ENCODE measurements around the gene CCNO.

CCNO gene

DNA sequence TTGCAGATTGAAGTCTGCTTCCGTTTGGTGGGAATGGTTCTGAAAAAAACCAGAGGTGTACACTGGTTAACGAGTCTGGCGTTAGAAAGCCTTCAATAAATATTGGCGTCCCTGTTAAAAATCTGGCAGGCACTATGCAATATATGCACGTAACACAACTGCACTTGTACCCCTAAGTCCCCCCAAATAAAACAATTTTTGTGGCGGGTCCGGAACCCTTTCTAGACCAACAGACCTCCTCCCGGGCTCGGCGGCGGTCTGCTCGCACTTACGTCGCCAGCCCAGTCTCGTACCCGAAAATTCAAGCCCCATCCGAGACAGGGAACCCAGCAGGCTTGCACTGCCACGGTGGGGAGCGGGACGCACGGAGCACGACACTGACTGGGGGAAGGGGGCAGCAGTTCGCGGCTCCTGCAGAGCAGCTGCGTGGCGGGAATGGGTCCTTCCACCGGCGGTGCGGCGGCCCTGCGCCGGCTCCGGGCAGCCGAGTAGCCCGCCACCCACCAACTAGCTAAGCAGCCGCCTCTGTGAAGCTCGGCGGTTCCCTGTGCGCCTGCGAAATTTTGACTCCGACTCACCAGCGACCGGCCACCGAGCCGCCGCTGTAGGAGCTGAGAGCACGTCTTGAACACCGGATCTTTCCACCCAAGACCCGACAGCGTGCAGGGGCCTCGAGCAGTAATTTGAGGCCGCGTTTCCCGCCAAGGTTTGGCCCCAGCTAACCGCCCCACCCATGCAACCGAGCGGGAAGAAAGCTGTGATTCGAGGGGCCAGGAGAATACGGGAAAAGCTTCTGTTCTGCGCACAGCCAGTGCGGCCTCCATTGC lies 10.2 kb downstream of the CCNO start:
- DNase-seq (ENCODE audit: low spot score): no peak

DNA sequence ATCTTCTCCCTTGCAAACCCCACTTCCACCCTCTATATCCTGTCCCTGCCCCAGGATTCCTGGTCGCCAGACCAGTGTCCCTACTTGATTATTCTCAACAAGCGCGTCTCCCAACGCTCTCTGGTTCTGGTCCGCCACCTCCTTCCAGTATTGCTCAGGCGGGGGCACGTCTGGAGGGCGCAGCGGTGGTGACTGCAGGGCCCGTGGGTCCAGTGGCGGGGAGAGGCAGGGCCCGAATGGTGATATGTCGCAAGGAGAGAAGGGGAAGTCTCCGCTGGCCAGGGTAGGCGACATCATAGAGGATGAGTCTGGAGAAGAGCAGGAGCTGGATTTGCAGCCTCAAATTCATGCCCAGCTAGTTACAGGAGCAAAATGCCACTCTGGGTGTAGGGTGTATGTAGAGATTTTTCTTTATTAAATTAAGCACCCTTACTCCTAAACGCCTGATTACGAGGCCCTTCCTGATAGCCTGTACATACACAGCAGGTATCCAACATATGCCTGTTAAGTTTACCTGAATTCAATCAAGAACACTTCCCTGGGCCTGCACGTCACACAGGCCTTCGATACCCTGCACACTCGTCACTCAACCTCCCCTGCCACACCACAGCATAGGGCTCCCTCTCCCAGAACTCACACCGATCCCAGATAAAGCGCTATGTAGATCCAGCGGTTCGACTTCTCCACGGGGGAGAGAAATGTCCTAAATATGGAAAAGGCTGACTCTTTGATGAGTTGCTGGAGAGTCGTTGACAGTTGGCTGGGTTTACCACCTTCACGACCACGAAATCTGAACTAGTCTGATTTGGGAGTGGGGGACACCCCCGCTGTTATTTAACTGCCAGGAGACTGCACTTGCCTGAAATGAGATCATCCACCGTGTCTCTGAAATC lies 11.1 kb downstream of the CCNO start:
- DNase-seq (ENCODE audit: low spot score): no peak

DNA sequence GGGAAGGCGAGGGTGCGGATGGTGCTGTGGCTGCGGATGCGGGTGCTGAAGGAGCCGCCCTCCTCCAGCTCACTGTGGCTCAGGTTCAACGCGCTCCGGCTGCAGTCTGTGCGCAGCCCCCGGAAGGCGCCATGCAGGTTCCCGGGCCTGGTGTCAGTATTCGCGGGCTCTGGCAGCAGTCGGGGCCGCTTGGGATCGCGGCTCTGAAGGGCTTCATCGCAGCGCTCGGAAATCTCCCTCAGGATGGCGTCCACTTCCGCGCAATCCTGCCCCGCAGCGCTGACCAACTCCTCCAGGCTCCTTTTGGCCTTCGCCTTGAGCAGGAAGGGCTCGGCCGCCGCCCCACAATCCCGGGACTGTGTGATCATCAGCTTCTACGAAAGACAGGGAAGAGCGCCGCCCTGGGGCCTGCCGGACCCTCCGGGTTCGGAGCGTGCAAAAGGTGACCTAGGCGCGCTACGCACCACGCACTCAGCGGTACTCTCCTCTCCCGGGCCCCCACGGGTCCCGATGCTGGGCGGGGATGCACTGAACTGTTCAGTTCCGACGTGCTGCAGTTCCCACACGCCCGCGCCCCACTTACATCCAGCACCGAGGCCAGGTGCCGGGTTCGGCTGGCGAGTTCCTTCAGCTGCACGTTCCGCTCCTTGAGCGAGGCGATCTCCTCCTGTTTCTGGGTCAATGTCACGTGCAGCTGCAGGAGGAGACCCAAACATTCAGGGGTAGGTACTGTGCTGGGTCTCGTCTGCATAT lies 12.8 kb downstream of the CCNO start:
- DNase-seq (ENCODE audit: low spot score): no peak

DNA sequence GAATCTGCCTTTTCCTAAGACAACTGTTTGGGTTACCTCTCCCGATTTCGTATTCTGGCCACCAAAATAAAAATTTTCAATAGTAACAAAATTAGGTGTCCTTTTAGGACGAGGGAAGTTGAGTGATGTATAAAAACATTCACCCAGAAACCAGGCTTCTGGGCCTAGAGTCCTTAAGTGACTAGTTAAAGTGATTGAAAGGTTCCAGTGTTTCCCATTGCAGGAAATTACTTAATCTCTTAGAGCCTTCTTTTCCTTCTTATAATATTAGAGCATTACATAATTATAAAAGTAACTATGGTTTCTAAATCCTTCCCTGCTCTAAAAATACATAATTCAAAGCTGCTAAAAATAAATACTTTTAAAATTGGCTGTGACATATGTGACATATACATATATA lies 13.6 kb downstream of the CCNO start:
- no peak for DNase-seq (ENCODE audit: low spot score)

DNA sequence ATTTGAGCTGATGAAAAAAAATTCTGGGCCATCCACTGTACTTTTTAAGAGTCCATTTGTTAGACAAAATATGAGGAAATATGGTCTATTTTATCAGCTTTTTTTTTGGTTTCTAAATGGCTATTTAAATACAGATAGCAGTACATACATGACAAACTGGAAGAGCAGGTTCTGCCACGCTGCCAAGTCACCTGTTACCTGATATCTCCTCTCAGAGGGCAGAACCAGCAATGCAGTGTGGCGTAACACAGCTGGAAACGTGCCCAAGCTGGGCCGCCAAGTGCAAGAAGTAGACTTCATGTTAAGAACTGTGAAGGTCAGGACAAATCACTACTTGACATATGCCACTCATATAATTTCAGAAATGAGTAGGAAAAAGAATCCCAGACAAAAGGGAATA lies 14.4 kb downstream of the CCNO start:
- no peak for DNase-seq (ENCODE audit: low spot score)

DNA sequence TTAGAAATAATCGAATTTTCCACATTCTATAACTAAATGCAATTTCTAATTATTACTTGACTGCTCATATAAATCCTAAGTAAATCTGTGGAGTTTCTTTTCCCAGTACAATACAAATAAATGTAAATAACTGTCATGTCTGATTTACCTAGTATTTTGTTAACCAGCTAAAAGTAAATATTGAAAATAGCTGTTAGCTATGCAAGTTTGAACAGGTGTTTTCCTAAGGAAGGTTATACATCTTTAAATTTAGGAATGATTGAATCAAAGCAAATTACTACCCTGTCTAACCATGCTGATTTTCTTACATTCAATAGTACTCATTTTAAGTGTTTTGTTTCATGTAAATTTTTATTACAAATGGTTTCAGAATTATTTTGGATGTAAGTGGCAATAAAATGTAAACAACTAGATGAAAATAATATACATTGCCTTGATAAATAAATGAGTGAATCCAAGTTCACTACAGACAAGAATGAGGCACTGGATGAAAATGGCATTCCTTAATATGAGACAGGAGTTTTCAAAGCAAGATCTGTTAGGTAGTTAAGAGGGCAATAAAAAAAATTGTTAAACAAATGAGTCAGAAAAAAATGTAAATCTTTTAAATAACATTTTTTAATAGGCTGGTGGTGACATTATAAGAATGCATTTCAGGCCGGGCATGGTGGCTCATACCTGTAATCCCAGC lies 22.1 kb downstream of the CCNO start:
- no peak for DNase-seq (ENCODE audit: low spot score)

DNA sequence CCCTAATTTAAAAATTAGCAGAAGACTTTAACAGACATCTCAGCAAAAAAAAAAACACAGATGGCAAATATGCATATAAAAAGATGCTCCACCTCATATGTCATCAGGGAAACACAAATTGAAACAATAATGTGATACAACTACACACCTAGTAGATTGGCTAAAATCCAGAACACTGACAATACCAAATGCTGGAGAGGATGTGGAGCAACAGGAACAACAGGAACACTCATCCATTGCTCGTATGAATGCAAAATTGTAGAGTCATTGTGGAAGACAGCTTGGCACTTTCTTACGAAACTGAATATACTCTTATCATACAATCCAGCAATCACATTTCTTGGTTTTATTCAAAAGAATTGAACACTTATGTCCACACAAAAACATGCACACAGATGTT lies 28.4 kb downstream of the CCNO start:
- DNase-seq (ENCODE audit: low spot score): no peak

DNA sequence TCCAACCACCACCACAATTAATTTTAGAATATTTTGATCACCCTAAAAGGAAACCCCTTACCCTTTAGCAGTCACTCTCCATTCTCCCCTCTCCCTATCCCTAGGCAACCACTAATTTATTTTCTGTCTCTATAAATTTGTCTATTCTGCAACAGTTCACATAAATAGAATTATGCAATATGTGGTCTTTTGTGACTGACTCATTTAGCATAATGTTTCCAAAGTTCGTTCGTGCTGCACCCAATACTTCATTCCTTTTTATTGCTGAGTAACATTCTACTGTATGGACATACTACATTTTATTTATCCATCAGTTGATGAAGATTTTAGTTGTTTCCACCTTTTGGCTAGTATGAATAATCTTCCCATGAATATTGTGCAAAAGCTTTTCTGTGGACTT lies 42.2 kb downstream of the CCNO start:
- no peak for DNase-seq (ENCODE audit: low spot score)

DNA sequence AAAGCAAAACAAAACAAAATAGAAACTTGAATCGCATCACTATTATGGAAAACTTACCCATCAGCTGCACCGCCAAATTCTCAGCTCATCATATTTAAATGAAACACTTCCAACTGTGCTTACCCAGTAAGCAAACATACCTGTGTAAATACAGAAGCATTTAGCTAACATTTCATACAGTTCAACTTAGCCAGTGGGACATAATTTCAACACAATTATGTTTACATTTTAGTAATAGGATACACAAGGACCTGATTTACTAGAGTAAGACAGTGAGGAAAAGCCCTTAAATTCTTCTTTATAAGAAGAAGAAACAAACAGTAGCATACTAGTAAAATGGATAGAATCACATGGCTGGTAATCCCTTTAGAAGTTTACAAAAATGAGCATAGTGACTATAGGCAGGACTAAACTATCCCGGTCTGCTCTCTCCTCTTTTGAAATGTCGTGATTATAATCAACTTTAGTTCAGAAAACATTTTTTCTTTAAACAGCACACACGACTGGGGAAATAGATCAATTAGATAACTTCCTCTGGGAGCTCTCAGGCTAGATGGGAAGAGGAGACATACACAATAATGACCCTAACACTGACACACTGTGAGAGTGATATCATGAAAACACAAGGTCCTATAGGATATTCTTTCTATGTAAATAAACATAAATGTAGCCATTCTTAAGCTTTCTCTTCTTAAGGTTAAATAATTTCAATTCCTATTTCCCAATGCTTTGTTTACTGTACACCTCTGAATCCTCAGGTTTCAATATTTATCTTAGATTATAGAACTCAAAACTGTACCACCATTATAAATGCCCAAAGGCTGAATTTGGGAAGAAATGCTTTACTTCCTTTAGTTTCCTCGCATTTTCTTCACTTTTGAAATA lies 44.5 kb downstream of the CCNO start:
- DNase-seq (ENCODE audit: low spot score): no peak

DNA sequence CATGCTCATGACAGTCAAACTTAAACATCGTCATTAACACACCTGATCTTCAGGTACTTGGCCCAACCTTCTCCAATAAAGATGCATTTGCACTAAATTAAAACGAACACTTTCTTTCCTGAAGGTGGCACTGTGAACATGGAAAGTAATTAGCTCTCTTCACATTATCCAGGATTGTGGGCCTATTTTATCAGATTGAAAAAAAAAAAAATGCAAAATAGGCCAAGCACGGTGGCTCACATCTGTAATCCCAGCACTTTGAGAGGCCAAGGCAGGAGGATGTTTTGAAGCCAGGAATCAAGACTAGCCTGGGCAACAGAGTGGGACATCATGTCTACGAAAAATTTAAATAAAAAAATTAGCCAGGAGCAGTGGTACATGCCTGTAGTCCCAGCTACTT lies 46.0 kb downstream of the CCNO start:
- no peak for DNase-seq (ENCODE audit: low spot score)
